GM18499 (cell line): ENCODE data around the gene ZCCHC17.

Experiments
- ATAC-seq: cut with Tn5 transposase; IDR thresholded peaks from one replicate; pipeline ENCODE4 v1.9.1; 2021; ENCODE audit warnings: moderate number of reproducible peaks; ENCODE audit not compliant: insufficient read depth, unreplicated experiment

The ZCCHC17 gene

DNA sequence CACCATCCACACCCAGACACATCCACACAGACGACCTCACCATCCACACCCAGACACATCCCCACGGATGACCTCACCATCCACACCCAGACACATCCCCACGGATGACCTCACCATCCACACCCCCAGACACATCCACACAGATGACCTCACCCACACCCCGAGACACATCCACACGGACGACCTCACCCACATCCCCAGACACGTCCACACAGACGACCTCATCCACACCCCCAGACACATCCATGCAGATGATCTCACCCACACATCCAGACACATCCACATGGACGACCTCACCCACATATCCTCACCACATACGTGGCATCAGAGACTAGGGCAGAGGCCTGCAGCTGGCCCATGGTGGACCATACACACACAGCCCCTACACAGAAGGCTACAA lies 90.8 kb downstream of the ZCCHC17 start:
- ATAC-seq, result no peak

DNA sequence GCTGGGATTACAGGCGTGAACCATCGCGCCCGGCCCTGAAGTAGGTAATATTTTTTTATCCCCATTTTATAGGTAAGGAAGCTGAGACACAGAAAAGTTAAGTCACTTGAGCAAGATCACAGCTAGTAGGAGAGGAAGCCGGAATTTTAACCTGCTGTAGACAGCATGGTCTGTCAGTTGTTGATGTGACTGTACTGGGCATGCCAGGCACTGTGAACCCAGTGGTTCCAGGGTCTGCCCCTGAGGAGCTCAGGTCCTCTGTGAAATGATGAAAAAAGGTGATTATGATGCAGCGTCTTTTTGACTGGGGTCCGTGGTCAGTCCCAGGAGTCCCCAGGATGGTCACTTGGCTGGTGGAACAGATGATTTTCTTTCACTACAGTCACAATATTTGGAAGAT lies 92.8 kb downstream of the ZCCHC17 start:
- no peak for ATAC-seq

DNA sequence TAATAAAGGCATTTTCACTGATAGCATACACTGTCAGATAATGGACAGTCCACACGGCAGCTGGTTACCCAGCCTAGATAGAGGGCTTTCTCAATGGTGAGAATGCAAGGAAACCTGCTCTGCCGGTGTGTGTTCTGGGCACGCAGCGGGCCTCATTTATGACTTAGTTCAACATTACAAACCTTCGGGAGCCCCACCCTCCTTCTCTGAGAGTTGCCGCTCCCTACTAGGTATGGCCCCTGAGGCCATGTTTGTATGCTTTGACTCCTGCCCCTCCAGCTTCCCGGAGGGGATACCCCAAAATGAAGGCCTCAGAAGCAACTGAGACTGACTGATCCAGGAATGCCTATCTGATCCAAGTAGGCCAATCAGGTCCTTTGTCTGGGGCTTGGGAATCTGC lies 93.2 kb downstream of the ZCCHC17 start:
- no peak for ATAC-seq

DNA sequence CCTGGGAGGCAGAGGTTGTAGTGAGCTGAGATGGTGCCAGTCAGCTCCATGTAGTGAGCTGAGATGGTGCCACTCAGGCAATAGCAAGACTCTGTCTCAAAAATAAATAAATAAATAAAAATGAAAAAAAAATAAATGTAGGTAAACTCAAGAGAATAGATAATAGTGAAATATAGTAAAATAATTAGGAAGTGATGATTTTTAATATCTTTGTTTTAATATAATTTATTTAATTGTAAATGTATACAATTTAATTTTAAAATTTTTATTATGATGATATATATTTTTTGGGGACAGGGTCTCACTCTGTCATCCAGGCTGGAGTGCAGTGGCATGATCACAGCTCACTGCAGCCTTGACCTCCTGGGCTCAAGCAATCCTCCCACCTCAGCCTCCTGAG lies 96.6 kb downstream of the ZCCHC17 start:
- no peak for ATAC-seq

DNA sequence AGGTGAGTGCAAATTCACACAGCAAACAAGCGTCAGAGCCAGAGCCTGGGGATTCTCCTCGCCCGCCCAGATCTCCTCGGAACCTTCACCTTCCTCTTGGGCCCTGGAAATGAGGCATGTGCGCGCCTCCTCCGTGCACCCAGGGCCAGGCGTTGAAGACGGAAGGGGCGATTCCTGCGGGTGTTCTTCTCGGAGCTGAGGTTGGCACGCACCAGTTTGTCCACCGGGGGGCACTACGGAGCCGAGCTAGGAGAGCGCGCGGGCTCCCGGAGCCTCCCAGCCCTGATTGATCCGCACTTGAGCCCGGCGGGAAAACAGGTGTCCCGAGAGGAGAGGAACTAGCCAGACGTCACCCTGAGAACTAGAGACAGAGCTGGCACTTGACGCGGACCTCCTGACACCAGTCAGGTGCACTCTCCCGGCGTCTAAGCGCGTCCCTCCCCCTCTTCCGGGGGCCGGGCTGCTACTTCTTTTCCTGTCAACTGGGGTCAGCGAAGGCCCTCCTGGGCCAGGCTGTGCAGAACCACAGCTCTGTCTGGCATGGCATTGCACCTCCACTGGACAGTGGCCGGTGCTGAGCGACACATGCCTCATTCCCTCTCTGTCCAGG lies 97.9 kb downstream of the ZCCHC17 start:
- no peak for ATAC-seq

DNA sequence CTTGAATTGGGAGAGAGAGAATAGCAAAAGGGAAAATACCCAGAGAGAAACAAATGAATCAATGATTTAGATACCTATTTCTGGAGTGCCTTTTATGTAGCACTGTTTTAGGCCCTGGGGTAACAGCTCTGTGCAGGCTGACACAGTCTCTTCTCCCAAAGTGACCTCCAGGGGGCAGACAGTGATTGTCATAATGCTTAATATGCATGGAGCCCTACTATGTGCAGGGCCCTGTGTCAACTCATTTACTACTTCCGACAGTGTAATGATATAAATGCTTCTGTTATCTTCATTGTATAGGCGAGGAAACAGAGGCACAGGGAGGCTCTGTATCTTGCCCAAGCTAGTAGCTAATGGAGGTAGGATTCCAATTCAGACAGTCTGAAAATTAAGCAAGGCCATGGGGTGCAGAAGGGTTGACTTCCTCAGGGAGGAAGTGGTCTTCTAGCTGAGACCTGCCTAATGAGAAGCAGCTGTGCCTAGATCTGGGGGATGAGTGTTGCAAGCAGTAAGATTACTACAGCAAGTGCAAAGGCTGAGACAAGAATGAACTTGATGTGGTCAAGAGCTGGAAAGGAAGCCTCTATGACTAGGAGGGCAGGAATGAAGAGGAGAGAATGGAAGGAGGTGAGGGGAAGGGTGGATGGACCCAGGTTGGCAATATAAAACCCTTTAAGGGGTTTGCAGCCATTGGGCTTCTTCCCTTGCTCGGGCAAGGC lies 100.0 kb downstream of the ZCCHC17 start:
- ATAC-seq, result no peak

DNA sequence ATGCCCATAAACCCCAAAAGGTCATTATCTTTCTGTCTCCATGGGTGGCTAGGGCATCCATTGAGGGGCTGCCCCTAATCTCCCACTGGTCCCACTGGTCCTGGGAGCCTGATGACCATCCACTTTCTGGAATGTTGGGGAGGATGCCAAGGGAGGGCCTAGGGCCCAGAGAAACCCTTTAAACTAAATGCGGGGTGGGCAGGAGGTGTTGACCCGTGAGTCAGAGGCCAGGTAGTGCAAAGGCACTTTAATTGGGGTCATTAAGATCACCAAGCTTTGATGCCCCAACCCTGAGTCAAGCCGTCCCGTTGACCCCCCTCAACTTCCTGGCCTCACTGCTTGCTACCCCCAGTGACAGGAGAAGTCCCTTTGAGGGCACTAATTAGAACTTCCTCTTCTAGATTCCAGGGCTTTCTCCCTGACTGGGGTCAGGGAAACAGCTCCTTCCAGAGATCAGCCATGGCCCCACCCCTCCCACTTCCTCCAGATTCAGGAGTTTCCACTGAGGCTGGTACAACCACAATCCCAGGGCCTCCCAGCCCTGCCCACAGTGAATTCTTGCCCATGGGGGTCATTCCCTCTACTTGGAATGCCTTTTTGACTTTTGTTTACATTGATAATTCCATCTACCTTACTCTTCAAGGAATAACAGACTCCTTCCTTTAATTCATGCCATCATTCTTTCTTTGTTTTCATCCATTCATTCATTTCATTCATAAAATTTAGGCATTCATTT lies 100.7 kb downstream of the ZCCHC17 start:
- ATAC-seq, result no peak

DNA sequence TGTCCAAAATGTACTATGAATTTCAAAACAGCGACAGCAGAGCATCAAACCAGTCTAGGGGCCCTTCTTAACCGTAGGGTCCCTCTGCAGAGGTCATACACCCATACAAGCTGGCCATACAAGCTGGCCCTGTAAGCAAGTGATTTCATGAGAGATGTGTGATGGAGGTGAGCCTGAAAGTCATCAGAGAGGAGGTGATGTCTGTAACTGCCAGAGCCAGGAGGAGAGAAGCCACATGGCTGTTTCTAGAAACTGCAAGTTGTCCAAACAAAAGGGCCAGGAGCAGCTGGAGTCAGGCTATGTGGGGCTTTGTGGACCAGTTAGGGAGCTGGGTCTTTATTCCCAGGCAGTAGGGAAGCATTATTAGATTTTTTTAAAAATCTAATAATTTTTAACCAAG lies 101.4 kb downstream of the ZCCHC17 start:
- ATAC-seq, result no peak

DNA sequence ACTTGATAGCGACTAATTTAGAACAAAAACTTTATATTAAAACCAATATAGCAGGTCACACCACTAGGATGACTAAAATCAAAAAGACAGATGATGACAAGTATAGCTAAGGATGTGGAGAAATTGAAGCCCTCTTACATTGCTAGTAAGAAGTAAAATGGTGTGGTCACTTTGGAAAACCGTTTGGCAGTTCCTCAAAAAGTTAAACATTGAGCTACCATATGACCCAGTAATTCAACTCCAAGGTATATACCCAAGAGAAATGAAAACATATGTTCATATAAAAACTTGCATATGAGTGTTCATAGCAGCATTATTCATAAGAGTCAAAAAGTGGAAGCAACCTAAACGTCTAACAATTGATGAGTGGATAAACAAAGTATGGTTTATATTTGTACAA lies 103.1 kb downstream of the ZCCHC17 start:
- no peak for ATAC-seq

DNA sequence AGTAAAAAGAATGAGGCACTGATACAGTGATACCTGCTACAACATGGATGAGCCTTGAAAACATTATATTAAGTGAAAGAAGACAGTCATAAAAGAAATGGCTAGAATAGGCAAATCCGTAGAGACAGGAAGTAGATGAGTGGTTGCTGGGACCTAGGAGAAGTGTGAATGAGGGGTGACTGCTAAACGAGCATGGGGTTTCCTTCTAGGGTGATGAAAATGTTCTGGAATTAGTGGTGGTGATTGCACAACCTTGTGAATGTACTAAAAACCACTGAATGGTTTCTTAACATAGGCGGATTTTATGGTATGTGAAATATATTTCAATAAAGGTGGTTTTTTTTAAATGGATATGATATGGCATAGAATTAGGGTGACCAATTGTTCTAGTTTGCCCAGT lies 103.6 kb downstream of the ZCCHC17 start:
- ATAC-seq, result no peak

DNA sequence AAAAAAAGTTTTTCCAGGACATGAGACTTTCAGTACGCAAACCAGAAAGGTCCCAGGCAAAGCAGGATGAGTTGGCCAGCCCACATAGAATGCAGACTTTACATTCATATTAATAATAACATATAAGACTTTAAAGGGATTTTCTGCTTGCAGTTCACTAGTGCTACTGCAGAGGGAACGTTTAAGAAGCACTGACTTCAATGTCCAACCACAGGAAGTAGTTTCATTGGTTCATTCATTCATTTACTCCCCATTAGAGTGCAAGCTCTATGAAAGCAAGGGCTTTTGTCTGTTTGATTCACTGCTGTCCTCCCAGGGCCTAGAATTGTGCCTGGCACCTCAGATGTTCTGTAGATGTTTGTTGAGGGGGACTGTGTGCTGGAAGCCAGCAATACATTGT lies 104.4 kb downstream of the ZCCHC17 start:
- no peak for ATAC-seq

DNA sequence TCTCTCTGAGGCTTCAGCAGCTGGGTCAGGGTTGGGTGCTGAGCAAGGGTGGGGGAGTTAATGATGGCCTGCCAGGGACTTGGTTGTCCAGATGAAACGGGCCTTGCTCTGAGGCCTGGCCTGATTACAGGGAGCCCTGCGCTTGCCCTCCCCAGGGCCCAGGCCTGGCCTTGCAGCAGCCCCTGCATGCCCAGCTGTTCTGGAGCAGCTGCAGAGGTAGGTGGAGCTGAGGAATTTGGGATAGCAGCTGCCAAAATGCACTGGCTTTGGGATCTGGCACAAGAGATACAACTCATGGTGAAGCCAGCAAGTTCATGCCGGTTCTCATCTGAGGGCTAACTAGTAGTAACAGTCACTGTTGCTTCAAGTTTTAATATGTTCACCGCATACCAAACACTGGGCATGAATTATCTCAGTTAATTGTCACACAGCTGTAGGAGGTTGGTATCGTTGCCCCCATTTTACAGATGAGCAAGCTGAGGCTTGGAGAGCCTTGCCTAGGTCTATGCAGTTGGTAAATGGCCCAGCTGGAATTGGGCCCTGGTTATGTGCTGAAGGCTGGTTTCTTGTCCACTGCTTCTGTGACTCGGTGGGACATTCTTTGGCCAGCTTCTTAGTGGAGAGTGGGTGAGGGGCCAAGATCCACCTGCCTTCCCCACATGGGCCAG lies 108.9 kb downstream of the ZCCHC17 start:
- ATAC-seq, result no peak

DNA sequence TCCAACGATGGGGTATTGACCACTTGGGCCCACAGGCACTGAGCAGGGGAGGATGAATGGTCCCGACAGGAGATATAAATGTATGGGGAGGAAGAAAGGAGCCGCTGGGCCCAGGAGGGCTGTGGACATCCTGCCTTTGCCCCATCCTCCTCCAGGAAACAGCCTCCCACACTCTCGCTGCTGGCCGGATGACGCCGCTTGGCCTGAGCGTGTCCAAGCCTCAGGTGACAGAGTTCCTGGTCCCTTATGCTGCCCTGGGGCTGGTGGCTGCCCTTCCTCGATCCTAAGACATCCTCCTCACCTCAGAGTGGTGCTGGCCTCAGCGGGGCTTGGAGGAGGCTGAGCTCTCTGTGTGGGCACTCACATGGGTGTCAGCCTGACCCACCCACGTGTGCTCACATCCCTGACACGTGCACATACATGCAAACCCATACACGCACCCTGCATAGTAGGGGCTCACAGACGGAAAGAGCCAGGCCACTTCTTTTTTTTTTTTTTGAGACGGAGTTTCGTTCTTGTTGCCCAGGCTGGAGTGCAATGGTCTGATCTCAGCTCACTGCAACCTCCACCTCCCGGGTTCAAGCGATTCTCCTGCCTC lies 110.3 kb downstream of the ZCCHC17 start:
- ATAC-seq, result no peak

DNA sequence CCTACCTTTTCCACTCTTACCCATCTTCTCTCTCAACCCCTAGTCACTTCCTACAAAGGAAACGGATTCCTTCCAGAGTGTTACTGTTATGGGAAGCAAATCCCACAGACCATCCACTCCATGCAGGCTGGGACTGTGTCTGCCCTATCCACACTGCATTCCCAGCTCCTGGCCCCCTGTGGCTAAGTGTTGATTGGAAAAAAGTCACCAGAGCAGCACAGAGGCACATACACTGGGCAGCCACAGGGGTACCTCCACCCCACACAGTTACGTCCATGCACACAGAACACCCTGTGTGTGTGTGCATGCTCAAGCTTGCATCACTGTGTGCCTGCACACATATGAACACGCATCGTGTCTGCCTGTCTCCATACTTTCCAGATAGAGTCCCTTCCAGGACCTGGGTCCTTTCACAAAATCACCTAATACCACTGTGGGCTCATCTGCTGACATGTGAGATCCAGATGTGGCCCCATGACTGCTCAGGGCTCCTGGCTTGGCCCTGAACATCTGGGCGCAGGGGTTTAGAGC lies 112.0 kb downstream of the ZCCHC17 start:
- no peak for ATAC-seq

DNA sequence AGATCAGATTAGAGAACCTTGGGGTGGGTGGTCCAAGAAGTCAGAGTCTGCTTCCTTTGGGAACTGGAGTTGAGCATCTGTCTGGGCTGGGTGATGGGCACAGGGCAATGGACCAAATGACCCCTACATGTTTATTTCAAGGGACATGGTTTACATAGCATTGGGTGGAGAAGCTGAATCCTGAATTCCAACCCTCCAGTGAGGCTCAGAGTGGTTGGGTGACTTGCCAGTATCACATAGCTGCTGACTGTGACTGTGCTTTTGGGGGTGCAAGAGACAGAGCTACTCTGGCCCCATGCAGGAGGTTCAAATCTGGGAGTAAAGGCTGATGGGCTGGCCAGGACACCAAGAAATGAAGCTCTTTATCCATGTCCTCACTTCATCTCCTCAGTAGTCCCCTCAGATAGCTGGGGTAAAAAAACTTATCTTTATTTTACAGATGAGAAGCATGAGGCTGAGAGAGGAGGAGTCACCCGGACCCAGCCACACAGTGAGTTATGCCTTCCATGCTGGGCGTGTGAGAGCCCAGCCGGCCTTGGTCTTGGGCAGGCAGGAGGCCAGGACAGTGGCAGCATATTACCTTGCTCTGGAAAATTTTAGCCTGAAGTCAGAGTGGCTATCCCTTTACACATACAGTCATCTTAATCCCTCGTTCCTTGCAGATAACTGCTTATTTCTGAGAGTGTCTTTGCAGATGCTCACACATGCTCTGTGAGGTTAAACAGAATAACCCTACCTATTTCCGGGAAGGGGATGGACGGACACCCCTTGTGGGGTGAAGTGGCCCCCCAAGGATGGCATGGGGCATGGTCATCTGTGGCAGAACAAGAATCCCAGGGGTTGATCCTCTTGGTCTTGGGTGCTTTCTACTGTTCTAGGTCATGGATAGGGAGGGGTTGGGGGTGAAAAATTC lies 113.4 kb downstream of the ZCCHC17 start:
- no peak for ATAC-seq

DNA sequence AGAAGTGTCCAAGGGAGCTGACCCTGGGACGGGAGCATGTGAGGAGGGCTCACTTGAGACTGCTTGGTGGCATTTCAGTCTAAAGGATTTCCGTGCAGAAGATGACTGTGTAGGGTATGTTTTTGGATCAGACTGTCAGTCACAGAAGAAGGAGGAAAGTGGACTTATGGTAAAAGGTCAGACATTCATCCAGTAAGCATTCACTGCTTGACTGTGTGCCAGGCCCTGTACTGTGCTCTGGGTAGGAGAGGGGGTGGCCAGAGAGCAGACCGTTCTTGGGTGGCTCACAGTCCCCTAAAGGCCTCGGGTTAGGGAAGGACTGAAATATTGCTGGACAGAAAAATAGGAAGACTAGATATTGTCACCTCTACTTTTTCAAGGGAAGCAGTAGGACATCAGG lies 114.0 kb downstream of the ZCCHC17 start:
- no peak for ATAC-seq

DNA sequence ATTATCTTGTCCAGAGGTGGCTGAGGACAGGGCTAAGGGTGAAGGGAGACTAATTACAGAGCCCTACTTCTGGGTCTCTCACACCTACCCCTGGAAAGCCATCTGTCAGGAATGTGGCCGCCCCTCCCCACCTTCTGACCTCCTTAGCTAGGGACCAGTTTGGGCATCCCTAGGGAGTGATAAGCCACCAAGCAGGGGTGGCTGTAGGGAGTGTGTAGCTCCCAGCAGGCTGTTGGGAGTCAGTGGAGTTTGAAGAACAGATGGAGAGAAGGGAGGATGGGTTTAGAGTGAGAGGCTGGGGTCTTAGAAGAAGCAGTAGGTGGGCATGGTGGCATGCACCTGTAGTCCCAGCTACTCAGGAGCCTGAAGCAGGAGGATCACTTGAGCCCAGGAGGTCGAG lies 115.4 kb downstream of the ZCCHC17 start:
- ATAC-seq, result no peak

DNA sequence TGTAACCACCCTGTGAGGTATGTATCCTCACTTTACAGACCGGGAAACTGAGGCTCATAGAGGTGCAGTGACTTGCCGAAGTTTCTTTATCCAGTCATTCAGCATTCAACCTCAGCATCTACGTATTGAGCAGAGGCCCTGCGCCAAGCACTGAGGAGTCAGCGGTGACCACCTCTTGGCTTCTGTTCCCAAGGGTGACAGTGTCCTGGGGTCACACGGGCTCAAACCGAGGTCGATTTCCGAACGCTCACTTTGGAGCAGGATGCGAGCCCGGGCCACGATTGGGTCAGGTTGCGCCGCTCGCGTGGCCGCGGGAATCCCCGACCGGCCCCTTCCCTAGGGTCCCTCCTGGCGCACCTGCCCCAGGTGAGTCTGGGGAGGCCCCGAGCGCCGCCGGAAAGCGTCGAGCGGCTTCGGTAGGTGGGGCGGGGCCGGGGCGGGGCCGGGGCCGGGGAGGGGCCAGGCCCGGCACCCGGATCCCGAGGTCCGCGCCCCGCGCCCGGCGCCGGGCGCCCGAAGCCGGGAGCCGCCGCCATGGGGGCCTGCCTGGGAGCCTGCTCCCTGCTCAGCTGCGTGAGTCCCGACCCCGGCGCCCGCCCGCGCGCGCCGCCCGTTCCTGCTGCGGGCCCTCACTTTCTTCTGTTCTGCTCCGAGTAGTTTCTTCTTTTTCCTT lies 116.0 kb downstream of the ZCCHC17 start, which contains the start of gene SERINC2:
TSS of gene SERINC2 (plus strand) at position 482 of the 673 bp plus-strand sequence. CDS start at position 535, 53 bp downstream.
- no peak for ATAC-seq
